HG02798 (cell line): ENCODE data around the gene BMS1.
A peak's percentile ranks its signal among the peaks of the same experiment; 100 is the strongest.
"Not testable (repeated sequence)": the region's sequence is repeated elsewhere in the genome, so short reads cannot be mapped to it uniquely, and the experiment has no call there.

Experiments
- ATAC-seq: cut with Tn5 transposase; IDR thresholded peaks from one replicate; pipeline ENCODE4 v1.9.1; 2021; ENCODE audit warnings: mild to moderate bottlenecking; ENCODE audit not compliant: unreplicated experiment, poor library complexity

Gene BMS1

GRCh38 chr10:42781893-42782445 lies 626 bp upstream of the BMS1 start:
- ATAC-seq = peak; percentile 12

- ATAC-seq = no peak
Measured at GRCh38 chr10:42783181-42783549, 570 bp downstream of the BMS1 start.

- ATAC-seq = no peak
Measured at GRCh38 chr10:42785759-42786158, 3.2 kb downstream of the BMS1 start.

- no peak for ATAC-seq
Measured at GRCh38 chr10:42790835-42791234, 8.2 kb downstream of the BMS1 start.

GRCh38 chr10:42795701-42796100 lies 13.1 kb downstream of the BMS1 start:
- ATAC-seq = no peak

- no peak for ATAC-seq
Measured at GRCh38 chr10:42801135-42801534, 18.5 kb downstream of the BMS1 start.

GRCh38 chr10:42802876-42803275 lies 20.3 kb downstream of the BMS1 start:
- no peak for ATAC-seq

GRCh38 chr10:42809676-42810075 lies 27.1 kb downstream of the BMS1 start:
- ATAC-seq = peak; percentile 53

- no peak for ATAC-seq
Measured at GRCh38 chr10:42812028-42812427, 29.4 kb downstream of the BMS1 start.

GRCh38 chr10:42813989-42814687 lies 31.5 kb downstream of the BMS1 start:
- not testable (repeated sequence) for ATAC-seq

GRCh38 chr10:42816334-42816733 lies 33.7 kb downstream of the BMS1 start:
- not testable (repeated sequence) for ATAC-seq

GRCh38 chr10:42816912-42817311 lies 34.3 kb downstream of the BMS1 start:
- ATAC-seq = no peak

GRCh38 chr10:42817417-42817816 lies 34.8 kb downstream of the BMS1 start:
- ATAC-seq = not testable (repeated sequence)

GRCh38 chr10:42826759-42827158 lies 44.2 kb downstream of the BMS1 start:
- ATAC-seq = not testable (repeated sequence)

- no peak for ATAC-seq
Measured at GRCh38 chr10:42827201-42827600, 44.6 kb downstream of the BMS1 start.

GRCh38 chr10:42828391-42828790 lies 45.8 kb downstream of the BMS1 start:
- not testable (repeated sequence) for ATAC-seq

GRCh38 chr10:42830237-42830636 lies 47.6 kb downstream of the BMS1 start:
- ATAC-seq = no peak

GRCh38 chr10:42836096-42836495 lies 53.5 kb downstream of the BMS1 start:
- no peak for ATAC-seq

- ATAC-seq = no peak
Measured at GRCh38 chr10:42836771-42837468, 54.3 kb downstream of the BMS1 start.

- ATAC-seq = not testable (repeated sequence)
Measured at GRCh38 chr10:42844810-42845209, 62.2 kb downstream of the BMS1 start.

- not testable (repeated sequence) for ATAC-seq
Measured at GRCh38 chr10:42847261-42847660, 64.7 kb downstream of the BMS1 start.

GRCh38 chr10:42850931-42851330 lies 68.3 kb downstream of the BMS1 start:
- ATAC-seq = no peak
